GM12864 (cell line): ENCODE data around the gene TXNDC11.

ENCODE experiments used
- DNase-seq: peaks from one replicate; pipeline ENCODE4 v3.0.0-alpha.2; 2011; ENCODE audit warnings: low read depth
- H3K4me3 ChIP-seq: 2 replicates; pipeline ENCODE4 v1.5.1; 2011; ENCODE audit warnings: mild to moderate bottlenecking, low read depth, low read length, control low read depth
- CTCF ChIP-seq: IDR thresholded peaks from 2 replicates; pipeline ENCODE4 v1.5.1; 2011; ENCODE audit warnings: low read depth, mild to moderate bottlenecking, moderate library complexity, low read length, control low read depth, inconsistent platforms; ENCODE audit errors: missing control alignments

The TXNDC11 gene

GRCh38 chr16:11640987-11641817, 101.5 kb downstream of the TXNDC11 start:
- TF ChIP-seq CTCF: peak; percentile 83
- no peak for DNase-seq
- no peak overlapping the region for H3K4me3 ChIP-seq

- no peak overlapping the region for H3K4me3 ChIP-seq
- no peak for DNase-seq
- no peak for TF ChIP-seq CTCF
Observed at GRCh38 chr16:11639925-11640899, 102.4 kb downstream of the TXNDC11 start.

- no peak overlapping the region for H3K4me3 ChIP-seq
- no peak for TF ChIP-seq CTCF
- no peak for DNase-seq
Observed at GRCh38 chr16:11639008-11639562, 103.6 kb downstream of the TXNDC11 start.

- DNase-seq: no peak
- H3K4me3 ChIP-seq: no peak overlapping the region
- TF ChIP-seq CTCF: no peak
Observed at GRCh38 chr16:11638140-11638539, 104.5 kb downstream of the TXNDC11 start.

- no peak for TF ChIP-seq CTCF
- H3K4me3 ChIP-seq: no peak overlapping the region
- DNase-seq: no peak
Observed at GRCh38 chr16:11637320-11637719, 105.3 kb downstream of the TXNDC11 start.

DNA sequence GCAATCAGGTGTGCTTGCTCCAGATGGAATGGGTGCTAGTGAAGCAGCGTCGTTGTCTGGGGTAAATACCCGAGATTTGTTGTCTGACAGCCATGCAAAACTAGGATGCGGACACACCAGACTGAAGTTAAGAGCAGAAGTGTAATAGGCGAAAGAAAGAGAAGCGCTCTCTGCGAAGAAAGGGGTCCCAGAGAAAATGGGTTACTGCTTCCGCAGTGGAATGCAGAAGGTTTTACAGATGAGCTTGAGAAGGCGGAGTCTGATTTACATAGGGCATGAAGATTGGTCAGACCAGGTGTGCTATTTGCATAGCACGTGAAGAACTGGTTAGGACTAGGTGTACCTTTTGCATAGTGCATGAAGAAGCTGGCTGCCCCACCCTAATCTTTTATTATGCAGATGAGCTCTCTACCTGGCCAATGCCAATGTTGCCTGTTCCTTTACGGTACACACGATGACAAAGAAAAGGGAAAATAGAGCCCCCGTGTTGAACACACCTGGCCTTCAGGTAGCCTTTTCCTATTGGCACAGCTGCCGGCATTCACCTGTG, 106.4 kb downstream of the TXNDC11 start:
- no peak overlapping the region for H3K4me3 ChIP-seq
- no peak for TF ChIP-seq CTCF
- no peak for DNase-seq
